Gastrocnemius medialis (tissue), 4 donors: ENCODE data around the gene UBE2S. TPM values are rescaled to one million over a fixed set of nuclear protein-coding genes. Genes with fewer than 3 reads are reported as not detected.

Source experiments
- ATAC-seq, 2 donors: fragments of 150-250 bp; one replicate each; pipeline ENCODE4 v1.9.1; 2016
- DNase-seq, 2 donors: peaks; one replicate each; pipeline ENCODE4 v3.0.0-alpha.2; 2019
- H3K27ac ChIP-seq, 4 donors: fragments of 200-600 bp; sonication (generic); 1 replicate in 1 of 4; 2 replicates in 3 of 4; pipeline ENCODE4 v1.5.1; 2016 to 2018; ENCODE audit warnings: mild to moderate bottlenecking in 2 of 4, moderate library complexity in 1 of 4
- H3K27me3 ChIP-seq, 3 donors: fragments of 200-600 bp; sonication (generic) in 2 of 3; 1 replicate in 1 of 3; 2 replicates in 2 of 3; pipeline versions ENCODE4 v1.5.1 to v1.6.0; 2016 to 2019; ENCODE audit warnings: mild to moderate bottlenecking in 1 of 3, moderate library complexity in 1 of 3
- H3K36me3 ChIP-seq, 2 donors: fragments of 200-600 bp; sonication (generic) in 1 of 2; one replicate each; pipeline ENCODE4 v1.5.1; 2017 to 2018
- H3K4me1 ChIP-seq, 2 donors: fragments of 200-600 bp; sonication (generic) in 1 of 2; one replicate each; pipeline ENCODE4 v1.5.1; 2016 to 2017; ENCODE audit warnings: mild to moderate bottlenecking in 2 of 2
- H3K4me3 ChIP-seq, 4 donors: fragments of 200-600 bp; sonication (generic) in 3 of 4; 1 replicate in 1 of 4; 2 replicates in 3 of 4; pipeline ENCODE4 v1.5.1; 2016 to 2019; ENCODE audit warnings: mild to moderate bottlenecking in 2 of 4
- H3K9me3 ChIP-seq, 3 donors: fragments of 200-600 bp; sonication (generic) in 2 of 3; 1 replicate in 1 of 3; 2 replicates in 2 of 3; pipeline ENCODE4 v1.5.1; 2016 to 2019
- CTCF ChIP-seq, 5 experiments: fragments of 450-650 bp in 3 of 5; fragments of 200-600 bp in 2 of 5; sonication (generic) in 2 of 5; IDR thresholded peaks in 4 of 5; conservative IDR thresholded peaks in 1 of 5; 1 replicate in 4 of 5; 2 replicates in 1 of 5; pipeline ENCODE4 v1.5.1; 2016 to 2019; ENCODE audit warnings: antibody characterized with exemption in 5 of 5, mild to moderate bottlenecking in 3 of 5, moderate library complexity in 3 of 5
- POLR2A ChIP-seq, 2 donors: fragments of 450-650 bp; IDR thresholded peaks; one replicate each; pipeline ENCODE4 v1.6.1; 2017; ENCODE audit warnings: antibody characterized with exemption in 2 of 2, mild to moderate bottlenecking in 2 of 2, moderate library complexity in 2 of 2
- in situ Hi-C, 4 donors: fragments of 200-750 bp; cut with MboI; loops; one replicate each; pipeline versions ENCODE4 v1.15.0 to v1.8.0; 2017; ENCODE audit warnings: low sequenced_read_pairs in 4 of 4
- intact Hi-C: fragments of 100-400 bp; cut with DNase I; formaldehyde crosslinking; loops from one replicate; pipeline ENCODE4 v1.15.1; 2023; ENCODE audit warnings: low total_unique reads
- total RNA-seq, 4 donors: library from RNA; depleted of rRNA; stranded (reverse); fragments of >200 nt; gene quantifications; one replicate each; pipeline versions ENCODE4 v1.1.0 to v1.2.3, GENCODE V29; 2016

The UBE2S gene
- total RNA-seq, 4 donors from 2014 or later = 7.7 to 14.6 (median 13.4) TPM

DNA sequence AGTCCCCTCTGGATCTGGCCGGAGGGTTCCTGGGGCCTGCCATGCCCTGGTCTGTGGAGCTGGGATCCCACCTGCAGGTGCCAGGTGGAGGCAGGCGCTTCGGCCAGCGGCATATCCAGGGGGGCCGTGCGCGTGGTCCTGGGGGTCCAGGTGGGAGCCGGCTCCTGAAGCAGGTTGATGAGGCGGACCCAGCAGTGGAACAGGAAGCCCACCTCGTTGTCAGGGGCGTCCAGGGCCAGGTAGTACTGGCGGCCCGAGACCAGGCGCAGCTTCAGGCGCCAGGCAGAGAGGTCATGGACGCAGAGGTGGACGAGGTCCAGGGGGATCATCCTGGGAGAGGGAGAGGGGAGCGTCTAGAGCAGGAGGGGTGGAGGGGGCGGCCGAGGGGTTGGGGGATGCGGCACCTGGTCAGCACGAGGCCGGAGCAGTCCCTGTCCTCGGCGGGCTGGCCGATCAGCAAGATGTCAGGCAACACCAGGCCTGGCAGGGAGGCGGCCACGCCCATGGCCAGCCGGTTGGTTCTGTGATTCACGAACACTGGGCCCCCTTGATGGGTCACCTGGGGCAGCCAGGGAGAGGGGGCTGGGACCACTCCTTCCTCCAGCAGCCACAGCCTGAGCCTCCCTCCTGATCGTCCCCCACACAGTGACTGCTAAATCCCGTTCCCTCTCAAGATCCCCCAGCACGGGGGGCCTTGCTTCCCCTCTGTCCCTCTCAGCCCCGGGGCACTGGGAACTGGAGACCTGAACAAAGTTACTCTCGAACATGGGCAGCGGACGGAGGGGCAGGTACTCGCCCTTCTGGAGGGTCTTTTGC is 45.2 kb downstream of the UBE2S start:
- H3K9me3 ChIP-seq = no peaks in the 10 kb centered on the region
- intact Hi-C loops (no loop called here), in situ Hi-C loops (no loop called here)
- no peak for DNase-seq
- ATAC-seq = no peak
- H3K27ac ChIP-seq = no peak overlapping the region
- H3K36me3 ChIP-seq = no peaks in the 10 kb centered on the region
- no peak for TF ChIP-seq CTCF (IDR thresholded peaks at IDR 0.05 in 4 of 5, conservative IDR thresholded peaks at IDR 0.05 in 1 of 5)
- no peak for TF ChIP-seq POLR2A (IDR thresholded peaks at IDR 0.05)
- peaks cover 0 to 2% (median 2%) of the 10 kb centered on the region in 3 donors for H3K27me3 ChIP-seq
- no peak overlapping the region for H3K4me3 ChIP-seq
- no peaks in the 10 kb centered on the region for H3K4me1 ChIP-seq

- Histone ChIP-seq H3K27me3 (peaks cover 2 to 7% (median 4%) of the 10 kb centered on the region in 3 donors), H3K36me3 (no peaks in the 10 kb centered on the region), H3K27ac (no peak overlapping the region), H3K9me3 (no peaks in the 10 kb centered on the region), H3K4me1 (no peaks in the 10 kb centered on the region), H3K4me3 (no peak overlapping the region)
- no peak for DNase-seq
- in situ Hi-C loops = no loop called here
- intact Hi-C loops = no loop called here
- no peak for ATAC-seq
- TF ChIP-seq POLR2A (IDR thresholded peaks at IDR 0.05) (no peak), CTCF (IDR thresholded peaks at IDR 0.05 in 4 of 5, conservative IDR thresholded peaks at IDR 0.05 in 1 of 5) (no peak)
Observed at GRCh38 chr19:55360902-55361301, 46.7 kb downstream of the UBE2S start.

DNA sequence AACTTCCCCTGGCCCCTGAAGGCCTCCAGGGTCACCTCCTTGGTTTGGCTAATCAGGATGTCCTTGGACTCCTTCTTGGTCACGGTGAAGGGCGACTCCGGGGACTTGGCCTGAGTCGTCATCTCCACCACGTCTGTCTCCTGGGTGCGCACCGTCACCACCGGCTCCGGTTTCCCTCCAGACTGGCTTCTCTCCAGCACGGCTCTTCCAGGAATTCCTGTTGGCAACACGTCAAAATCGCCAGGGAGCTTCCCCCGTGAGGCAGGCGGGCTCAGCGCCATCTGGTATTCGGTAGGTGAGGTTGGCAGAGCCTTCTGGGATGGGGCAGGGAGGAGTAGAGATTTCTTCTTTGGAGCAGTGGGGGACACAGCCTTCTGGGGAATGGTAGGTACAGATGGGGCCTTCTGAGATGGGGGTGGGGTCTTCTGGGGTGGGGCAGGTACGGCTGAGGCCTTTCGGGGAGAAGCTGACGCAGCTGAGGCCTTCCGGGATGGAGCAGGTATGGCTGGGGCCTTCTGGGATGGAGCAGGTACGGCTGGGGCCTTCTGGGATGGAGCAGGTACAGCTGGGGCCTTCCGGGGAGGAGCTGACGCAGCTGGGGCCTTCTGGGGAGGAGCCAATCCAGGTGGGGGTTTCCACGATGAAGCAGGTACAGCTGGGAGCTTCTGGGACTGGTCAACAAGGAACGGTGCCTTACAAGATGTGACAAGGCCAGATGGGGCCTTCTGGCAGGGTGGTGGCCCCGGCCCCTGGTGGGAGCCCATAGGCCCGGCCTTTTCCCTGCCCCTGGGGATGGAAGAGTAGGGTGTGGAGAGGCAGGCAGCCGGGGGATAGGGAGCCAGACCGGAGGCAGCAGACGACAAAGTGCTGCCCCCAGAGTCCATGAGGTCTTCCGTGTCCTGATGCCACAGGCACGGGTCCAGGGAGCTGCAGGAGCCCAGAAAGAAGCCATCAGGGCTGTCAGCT is 48.4 kb downstream of the UBE2S start:
- H3K36me3 ChIP-seq = no peaks in the 10 kb centered on the region
- H3K27ac ChIP-seq = no peak overlapping the region
- peaks cover 0 to 2% of the 10 kb centered on the region in 2 donors for H3K4me1 ChIP-seq
- DNase-seq = no peak
- TF ChIP-seq POLR2A (IDR thresholded peaks at IDR 0.05) = no peak
- no peak for TF ChIP-seq CTCF (IDR thresholded peaks at IDR 0.05 in 4 of 5, conservative IDR thresholded peaks at IDR 0.05 in 1 of 5)
- no peaks in the 10 kb centered on the region for H3K9me3 ChIP-seq
- intact Hi-C loops = no loop called here
- no peak for ATAC-seq
- in situ Hi-C loops = no loop called here
- H3K27me3 ChIP-seq = peaks cover 12 to 24% (median 17%) of the 10 kb centered on the region in 3 donors
- H3K4me3 ChIP-seq = no peak overlapping the region

- Histone ChIP-seq H3K36me3 (no peaks in the 10 kb centered on the region), H3K27me3 (peaks cover 17 to 31% (median 25%) of the 10 kb centered on the region in 3 donors), H3K4me1 (peaks cover 0 to 10% of the 10 kb centered on the region in 2 donors), H3K9me3 (no peaks in the 10 kb centered on the region), H3K27ac (no peak overlapping the region), H3K4me3 (no peak overlapping the region)
- in situ Hi-C loops (no loop called here), intact Hi-C loops (no loop called here)
- TF ChIP-seq CTCF (IDR thresholded peaks at IDR 0.05 in 4 of 5, conservative IDR thresholded peaks at IDR 0.05 in 1 of 5) = no peak
- TF ChIP-seq POLR2A (IDR thresholded peaks at IDR 0.05) = no peak
- no peak for ATAC-seq
- DNase-seq = no peak
Observed at GRCh38 chr19:55358493-55358892, 49.1 kb downstream of the UBE2S start.
